GM12875 (cell line): Measurements from ENCODE around the gene MAP7.
"Not testable (repeated sequence)": the region's sequence is repeated elsewhere in the genome, so short reads cannot be mapped to it uniquely, and the experiment has no call there.

ENCODE experiments used
- H3K4me3 ChIP-seq: one replicate; pipeline ENCODE4 v1.5.1; 2011; ENCODE audit warnings: low read depth, low read length, control low read depth
- CTCF ChIP-seq: IDR thresholded peaks from 2 replicates; pipeline ENCODE4 v1.5.1; 2011; ENCODE audit warnings: low read depth, mild to moderate bottlenecking, control low read depth, inconsistent platforms, low read length, moderate library complexity, borderline replicate concordance; ENCODE audit not compliant: insufficient read depth

The MAP7 gene

DNA sequence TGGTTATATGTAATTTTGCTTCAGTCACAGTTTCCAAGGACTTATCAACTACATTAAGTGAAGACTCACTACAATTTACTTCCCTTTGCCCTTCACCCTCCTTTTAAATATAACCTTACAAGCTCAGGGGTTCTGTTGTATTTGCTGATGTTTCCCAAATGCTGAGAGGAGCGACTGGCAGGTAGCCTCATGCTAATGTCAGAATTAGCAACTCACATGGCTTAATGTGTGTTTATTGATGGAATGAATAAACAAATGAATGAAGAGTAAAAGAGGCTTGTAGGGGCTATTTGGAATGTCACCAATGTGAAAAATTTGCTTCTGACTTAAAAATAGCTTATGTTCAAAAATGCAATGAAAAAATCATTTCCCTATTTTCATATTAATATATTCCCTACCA, 41.4 kb upstream of the MAP7 start:
- no peak for TF ChIP-seq CTCF
- no peak overlapping the region for H3K4me3 ChIP-seq

GRCh38 chr6:136590846-136591245, 40.6 kb upstream of the MAP7 start:
- not testable (repeated sequence) for H3K4me3 ChIP-seq

- no peak overlapping the region for H3K4me3 ChIP-seq
- TF ChIP-seq CTCF: no peak
These were observed 37.3 kb upstream of the MAP7 start for GRCh38 chr6:136587527-136587926.

- TF ChIP-seq CTCF: no peak
- no peak overlapping the region for H3K4me3 ChIP-seq
These were observed 36.1 kb upstream of the MAP7 start for GRCh38 chr6:136586295-136586694.

DNA sequence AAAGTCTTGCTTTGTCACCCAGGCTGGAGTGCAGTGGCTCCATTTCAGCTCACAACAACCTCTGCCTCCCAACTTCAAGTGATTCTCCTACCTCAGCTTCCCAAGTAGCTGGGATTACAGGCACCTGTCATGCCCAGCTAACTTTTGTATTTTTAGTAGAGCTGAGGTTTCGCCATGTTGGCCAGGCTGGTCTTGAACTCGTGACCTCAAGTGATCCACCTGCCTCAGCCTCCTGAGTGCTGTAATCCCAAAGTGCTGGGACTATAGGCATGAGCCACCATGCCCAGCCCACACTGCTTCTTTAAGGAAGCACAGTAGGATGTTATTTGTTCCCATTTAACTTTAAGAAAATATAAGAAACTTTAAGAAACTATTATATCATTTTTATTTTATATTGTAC, 35.3 kb upstream of the MAP7 start:
- H3K4me3 ChIP-seq: not testable (repeated sequence)

- not testable (repeated sequence) for H3K4me3 ChIP-seq
These were observed 34.1 kb upstream of the MAP7 start for GRCh38 chr6:136584290-136584689.

DNA sequence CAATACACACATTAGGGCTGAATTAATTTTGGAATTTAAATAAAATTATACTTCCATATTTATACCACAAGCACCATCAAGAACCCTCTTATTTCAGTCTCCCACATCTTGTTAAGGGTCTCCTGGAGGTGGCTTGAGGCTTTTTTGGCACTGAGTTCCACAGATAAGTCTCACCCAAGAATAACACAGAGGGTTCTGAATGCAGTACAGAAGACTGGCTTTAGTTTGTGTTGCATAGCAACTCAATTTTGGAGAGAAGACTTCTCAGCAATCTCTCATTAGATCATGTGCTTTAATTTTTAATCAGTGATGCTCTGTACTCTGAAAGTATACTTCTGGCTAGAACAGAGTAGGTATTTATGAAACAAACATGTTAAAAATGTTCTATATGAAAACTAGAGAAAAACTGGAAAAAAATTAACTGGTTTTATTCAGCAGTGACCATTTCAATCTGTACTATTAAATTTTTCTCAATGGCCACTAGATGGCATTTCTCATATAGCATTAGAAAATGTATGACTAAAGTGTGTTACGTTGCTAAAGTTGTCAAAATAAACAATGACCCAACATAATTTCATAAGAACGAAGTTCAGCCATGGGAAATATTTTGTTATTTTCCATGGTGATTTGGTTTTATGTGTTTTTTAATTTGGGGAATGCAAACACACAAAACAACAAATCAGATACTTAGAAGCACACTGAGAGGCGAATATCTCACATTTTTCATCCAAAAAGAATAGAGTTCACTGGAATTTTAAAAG, 32.7 kb upstream of the MAP7 start:
- TF ChIP-seq CTCF: 0 out of 2 replicates have a peak, but pooled peaks have one; percentile 7
- H3K4me3 ChIP-seq: no peak overlapping the region

DNA sequence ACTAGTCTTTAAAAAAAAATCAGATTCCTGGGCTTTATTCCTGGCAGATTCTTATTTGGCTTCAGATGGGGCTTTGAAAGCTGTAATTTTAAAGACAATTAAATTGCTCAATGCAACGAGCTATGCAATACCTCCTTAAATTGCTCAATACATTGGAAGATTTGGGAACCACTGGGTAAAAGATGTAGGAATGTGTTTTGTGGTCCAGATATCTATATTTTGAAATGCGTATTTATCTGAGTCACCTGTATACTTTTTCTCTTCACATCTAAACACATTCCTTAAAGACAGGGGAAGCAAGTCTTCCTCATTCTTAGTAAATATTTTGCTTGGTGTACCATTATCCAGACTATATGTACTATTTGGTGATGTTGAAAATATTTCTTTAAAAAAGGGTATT, 29.6 kb upstream of the MAP7 start:
- no peak for TF ChIP-seq CTCF

GRCh38 chr6:136576821-136577220, 26.6 kb upstream of the MAP7 start:
- H3K4me3 ChIP-seq: no peak overlapping the region
- TF ChIP-seq CTCF: no peak

More for the DNA sequence above, 29.6 kb upstream of the MAP7 start:
- no peak overlapping the region for H3K4me3 ChIP-seq
